H1 (cell line): ENCODE data around the gene TK1. TPM values are rescaled to one million over a fixed set of nuclear protein-coding genes. Genes with fewer than 3 reads are reported as not detected.

ENCODE experiments used
- JUND ChIP-seq: IDR thresholded peaks from 2 replicates; pipeline ENCODE4 v1.6.1; 2011; ENCODE audit warnings: mild to moderate bottlenecking, improper control_type of control experiment, low read length
- POLR2A ChIP-seq, 2 experiments: IDR thresholded peaks; 1 replicate in 1 of 2; 2 replicates in 1 of 2; pipeline ENCODE4 v1.6.1; 2011; ENCODE audit warnings: low read depth in 2 of 2, low read length in 2 of 2, mild to moderate bottlenecking in 2 of 2; ENCODE audit errors: control extremely low read depth in 1 of 2
- SUZ12 ChIP-seq: fragments of 200-600 bp; sonication (generic); IDR thresholded peaks from 2 replicates; pipeline ENCODE4 v1.6.1; 2012; ENCODE audit warnings: mild to moderate bottlenecking, inconsistent platforms, low read length, moderate library complexity, mixed read lengths
- TCF12 ChIP-seq: IDR thresholded peaks from 2 replicates; pipeline ENCODE4 v1.6.1; 2011; ENCODE audit warnings: low read depth, mild to moderate bottlenecking, low read length
- YY1 ChIP-seq: IDR thresholded peaks from 2 replicates; pipeline ENCODE4 v1.6.1; 2011; ENCODE audit warnings: low read depth, mild to moderate bottlenecking, low read length
- polyA plus RNA-seq, 7 experiments: library from polyadenylated mRNA; depleted of rRNA in 3 of 7; stranded (reverse) in 5 of 7; unstranded in 2 of 7; fragments of >200 nt in 5 of 7; fragments of 200-250 nt in 2 of 7; gene quantifications; 1 replicate in 5 of 7; 2 replicates in 1 of 7; 4 replicates in 1 of 7; pipeline versions ENCODE4 v1.2.1 to v1.2.3, GENCODE V29; 2011 to 2013; ENCODE audit warnings: missing spikeins in 2 of 7, mixed read lengths in 2 of 7
- total RNA-seq: library from RNA; stranded (reverse); fragmentation: NEBNext Ultra II Directional; extraction: Animal tissue kit (Norgen Biotek cat#: 25700); gene quantifications from 2 replicates; pipeline ENCODE4 v1.2.1, GENCODE V29; 2021
- TF ChIP-seq, protein P1 (sequence below): IDR thresholded peaks from 2 replicates; pipeline ENCODE4 v1.6.1; 2011; ENCODE audit warnings: low read length, improper control_type of control experiment
- TF ChIP-seq, protein P2 (sequence below): fragments of 300-600 bp; sonication (generic); IDR thresholded peaks from 2 replicates; pipeline ENCODE4 v1.7.1; 2012; ENCODE audit warnings: low read length, moderate library complexity, mild to moderate bottlenecking, inconsistent platforms; ENCODE audit not compliant: insufficient replicate concordance

TK1 gene
- total and polyA plus RNA-seq, 2 of the 8 experiments (the other 6 are each of a cell fraction or from before 2014, with no cell fraction given) = 66.9 to 147 TPM

DNA sequence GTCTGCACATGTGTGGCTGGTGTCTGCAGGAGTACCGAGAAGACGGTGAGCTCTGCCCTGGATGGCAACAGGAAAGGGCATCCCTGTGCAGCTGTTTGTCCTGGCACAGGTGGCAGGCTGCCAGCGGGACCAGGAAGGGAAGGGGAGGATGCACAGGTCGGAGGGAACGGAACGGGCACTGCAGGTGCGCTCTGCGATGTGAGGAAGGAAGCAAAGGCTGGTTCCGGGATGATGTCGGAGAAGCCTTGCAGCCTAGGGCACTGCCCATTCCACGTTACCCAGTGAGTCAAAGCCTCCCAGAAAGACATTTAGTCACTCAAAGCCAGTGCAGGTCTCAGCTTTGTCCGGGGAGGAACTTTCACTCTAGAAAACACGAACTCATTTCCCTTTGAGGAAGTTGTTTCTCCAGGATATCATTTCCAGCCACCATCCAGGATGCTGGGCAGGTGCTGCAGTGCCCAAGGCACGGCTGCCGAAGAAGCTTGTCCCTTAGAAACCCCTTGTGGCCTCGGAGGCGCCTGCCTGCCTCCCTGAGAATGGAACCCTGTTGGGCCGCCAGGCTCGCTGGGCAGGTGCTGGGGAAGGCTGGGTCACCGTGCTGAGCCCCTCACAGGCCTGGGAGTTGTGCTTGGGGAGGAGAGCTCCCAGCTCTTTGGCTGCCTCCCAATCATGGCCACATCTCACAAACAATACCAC is 40.1 kb upstream of the TK1 start (continued):
- TF ChIP-seq, protein P1, sequence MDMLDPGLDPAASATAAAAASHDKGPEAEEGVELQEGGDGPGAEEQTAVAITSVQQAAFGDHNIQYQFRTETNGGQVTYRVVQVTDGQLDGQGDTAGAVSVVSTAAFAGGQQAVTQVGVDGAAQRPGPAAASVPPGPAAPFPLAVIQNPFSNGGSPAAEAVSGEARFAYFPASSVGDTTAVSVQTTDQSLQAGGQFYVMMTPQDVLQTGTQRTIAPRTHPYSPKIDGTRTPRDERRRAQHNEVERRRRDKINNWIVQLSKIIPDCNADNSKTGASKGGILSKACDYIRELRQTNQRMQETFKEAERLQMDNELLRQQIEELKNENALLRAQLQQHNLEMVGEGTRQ = no peak
- TF ChIP-seq YY1 (no peak), SUZ12 (no peak), TCF12 (no peak), POLR2A (IDR thresholded peaks at IDR 0.05; ENCODE audit: control extremely low read depth in 1 of 2, low read depth in 2 of 2, low read length in 2 of 2) (no peak), JUND (no peak)
- TF ChIP-seq, protein P2, sequence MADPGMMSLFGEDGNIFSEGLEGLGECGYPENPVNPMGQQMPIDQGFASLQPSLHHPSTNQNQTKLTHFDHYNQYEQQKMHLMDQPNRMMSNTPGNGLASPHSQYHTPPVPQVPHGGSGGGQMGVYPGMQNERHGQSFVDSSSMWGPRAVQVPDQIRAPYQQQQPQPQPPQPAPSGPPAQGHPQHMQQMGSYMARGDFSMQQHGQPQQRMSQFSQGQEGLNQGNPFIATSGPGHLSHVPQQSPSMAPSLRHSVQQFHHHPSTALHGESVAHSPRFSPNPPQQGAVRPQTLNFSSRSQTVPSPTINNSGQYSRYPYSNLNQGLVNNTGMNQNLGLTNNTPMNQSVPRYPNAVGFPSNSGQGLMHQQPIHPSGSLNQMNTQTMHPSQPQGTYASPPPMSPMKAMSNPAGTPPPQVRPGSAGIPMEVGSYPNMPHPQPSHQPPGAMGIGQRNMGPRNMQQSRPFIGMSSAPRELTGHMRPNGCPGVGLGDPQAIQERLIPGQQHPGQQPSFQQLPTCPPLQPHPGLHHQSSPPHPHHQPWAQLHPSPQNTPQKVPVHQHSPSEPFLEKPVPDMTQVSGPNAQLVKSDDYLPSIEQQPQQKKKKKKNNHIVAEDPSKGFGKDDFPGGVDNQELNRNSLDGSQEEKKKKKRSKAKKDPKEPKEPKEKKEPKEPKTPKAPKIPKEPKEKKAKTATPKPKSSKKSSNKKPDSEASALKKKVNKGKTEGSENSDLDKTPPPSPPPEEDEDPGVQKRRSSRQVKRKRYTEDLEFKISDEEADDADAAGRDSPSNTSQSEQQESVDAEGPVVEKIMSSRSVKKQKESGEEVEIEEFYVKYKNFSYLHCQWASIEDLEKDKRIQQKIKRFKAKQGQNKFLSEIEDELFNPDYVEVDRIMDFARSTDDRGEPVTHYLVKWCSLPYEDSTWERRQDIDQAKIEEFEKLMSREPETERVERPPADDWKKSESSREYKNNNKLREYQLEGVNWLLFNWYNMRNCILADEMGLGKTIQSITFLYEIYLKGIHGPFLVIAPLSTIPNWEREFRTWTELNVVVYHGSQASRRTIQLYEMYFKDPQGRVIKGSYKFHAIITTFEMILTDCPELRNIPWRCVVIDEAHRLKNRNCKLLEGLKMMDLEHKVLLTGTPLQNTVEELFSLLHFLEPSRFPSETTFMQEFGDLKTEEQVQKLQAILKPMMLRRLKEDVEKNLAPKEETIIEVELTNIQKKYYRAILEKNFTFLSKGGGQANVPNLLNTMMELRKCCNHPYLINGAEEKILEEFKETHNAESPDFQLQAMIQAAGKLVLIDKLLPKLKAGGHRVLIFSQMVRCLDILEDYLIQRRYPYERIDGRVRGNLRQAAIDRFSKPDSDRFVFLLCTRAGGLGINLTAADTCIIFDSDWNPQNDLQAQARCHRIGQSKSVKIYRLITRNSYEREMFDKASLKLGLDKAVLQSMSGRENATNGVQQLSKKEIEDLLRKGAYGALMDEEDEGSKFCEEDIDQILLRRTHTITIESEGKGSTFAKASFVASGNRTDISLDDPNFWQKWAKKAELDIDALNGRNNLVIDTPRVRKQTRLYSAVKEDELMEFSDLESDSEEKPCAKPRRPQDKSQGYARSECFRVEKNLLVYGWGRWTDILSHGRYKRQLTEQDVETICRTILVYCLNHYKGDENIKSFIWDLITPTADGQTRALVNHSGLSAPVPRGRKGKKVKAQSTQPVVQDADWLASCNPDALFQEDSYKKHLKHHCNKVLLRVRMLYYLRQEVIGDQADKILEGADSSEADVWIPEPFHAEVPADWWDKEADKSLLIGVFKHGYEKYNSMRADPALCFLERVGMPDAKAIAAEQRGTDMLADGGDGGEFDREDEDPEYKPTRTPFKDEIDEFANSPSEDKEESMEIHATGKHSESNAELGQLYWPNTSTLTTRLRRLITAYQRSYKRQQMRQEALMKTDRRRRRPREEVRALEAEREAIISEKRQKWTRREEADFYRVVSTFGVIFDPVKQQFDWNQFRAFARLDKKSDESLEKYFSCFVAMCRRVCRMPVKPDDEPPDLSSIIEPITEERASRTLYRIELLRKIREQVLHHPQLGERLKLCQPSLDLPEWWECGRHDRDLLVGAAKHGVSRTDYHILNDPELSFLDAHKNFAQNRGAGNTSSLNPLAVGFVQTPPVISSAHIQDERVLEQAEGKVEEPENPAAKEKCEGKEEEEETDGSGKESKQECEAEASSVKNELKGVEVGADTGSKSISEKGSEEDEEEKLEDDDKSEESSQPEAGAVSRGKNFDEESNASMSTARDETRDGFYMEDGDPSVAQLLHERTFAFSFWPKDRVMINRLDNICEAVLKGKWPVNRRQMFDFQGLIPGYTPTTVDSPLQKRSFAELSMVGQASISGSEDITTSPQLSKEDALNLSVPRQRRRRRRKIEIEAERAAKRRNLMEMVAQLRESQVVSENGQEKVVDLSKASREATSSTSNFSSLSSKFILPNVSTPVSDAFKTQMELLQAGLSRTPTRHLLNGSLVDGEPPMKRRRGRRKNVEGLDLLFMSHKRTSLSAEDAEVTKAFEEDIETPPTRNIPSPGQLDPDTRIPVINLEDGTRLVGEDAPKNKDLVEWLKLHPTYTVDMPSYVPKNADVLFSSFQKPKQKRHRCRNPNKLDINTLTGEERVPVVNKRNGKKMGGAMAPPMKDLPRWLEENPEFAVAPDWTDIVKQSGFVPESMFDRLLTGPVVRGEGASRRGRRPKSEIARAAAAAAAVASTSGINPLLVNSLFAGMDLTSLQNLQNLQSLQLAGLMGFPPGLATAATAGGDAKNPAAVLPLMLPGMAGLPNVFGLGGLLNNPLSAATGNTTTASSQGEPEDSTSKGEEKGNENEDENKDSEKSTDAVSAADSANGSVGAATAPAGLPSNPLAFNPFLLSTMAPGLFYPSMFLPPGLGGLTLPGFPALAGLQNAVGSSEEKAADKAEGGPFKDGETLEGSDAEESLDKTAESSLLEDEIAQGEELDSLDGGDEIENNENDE = no peak
- TF ChIP-seq, all 59 proteins: peak for 0
